GM18508 (cell line): ENCODE measurements around the gene KRT10.

Experiments used
- ATAC-seq: cut with Tn5 transposase; IDR thresholded peaks from one replicate; pipeline ENCODE4 v1.9.1; 2021; ENCODE audit warnings: moderate number of reproducible peaks; ENCODE audit not compliant: insufficient read depth, unreplicated experiment

Gene KRT10

DNA sequence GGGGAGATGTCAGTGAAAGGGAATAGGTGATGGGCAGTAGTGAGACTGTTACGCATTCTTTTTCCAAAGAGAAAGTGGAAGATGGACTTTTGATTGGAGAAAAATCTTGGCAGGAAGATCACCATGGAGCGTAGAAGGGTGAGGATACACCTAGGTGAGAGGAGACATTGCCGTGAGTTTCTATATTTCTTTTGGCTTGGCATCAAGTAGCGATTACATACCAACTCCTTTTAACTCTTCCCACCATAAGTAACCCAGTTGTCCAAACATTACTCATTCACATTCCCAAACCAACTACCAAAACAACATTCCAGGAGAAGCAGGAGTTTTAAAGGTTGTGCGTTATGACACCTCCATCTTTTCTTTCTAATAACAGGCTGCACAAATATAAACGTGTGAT is 11.9 kb downstream of the KRT10 start:
- ATAC-seq = no peak

DNA sequence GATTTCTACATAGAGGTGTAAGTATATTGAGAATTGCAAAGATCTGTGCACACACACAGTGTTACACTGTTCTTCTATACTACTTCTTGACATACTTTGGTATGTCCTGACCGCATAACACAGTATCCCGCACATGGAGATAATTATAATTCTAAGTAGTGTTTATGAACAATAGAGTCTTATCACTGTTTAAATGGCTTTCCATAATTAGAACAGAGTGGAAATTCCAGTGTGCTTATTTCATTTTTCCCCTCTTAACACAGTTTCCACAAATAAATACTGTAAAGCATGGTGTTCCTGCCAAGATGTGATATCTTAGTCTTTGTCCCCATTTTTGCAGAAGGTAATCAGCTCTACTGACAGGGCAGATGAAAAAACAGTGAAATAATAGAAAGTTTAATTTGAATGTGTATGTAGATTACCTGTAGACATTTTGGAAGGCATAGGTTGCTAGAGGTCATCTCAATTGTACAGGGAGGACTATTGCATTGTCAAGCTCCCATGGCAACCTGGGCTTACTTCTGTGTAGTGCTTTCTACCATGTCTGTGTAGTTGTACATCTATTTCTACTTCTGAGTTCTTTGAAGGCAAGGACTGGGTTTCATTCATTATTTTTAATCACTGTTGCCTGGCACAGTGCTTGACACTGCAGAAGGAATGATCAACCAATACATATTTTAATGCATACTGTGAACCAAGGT is 12.5 kb downstream of the KRT10 start:
- ATAC-seq = no peak

DNA sequence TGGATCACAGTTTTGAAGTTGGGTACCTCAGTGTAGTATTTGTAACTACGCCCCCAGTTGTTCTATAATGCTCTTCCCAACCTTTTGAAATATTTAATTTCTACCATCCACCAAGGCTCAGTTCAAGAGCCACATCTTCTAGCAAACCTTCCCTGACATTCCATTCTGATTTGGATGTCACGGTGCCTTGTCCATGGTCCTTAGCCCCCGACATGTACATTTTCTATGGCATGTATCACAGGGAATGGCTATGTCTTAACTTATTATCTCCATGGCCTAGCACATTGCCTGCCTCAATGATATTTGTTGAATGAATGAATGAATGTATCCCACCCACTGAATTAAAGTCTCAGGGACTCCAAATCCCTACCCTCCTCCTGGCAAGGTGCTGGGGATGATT is 16.3 kb downstream of the KRT10 start:
- ATAC-seq = no peak

DNA sequence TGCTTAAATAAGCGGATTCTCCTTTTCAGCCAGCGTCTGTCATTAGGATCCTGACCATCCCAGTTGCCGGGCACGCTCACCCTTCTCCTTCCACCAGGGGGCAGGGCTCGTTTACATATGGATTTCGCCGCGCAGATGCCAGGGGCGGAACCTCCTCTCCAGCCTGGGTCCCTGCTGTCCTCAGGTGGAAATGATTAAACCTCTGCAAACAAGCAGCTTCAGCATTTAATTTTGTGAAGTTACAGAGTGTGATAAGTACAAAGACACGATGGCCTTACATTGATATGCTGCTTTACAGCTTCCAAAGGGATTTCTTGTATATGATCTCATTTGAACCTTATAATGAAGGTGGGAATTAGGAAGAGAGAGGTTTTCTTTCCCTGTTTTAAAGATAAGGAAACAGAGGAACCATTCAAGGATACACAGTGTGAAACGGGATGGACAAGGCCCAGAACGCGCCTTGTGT is 18.8 kb downstream of the KRT10 start:
- no peak for ATAC-seq

DNA sequence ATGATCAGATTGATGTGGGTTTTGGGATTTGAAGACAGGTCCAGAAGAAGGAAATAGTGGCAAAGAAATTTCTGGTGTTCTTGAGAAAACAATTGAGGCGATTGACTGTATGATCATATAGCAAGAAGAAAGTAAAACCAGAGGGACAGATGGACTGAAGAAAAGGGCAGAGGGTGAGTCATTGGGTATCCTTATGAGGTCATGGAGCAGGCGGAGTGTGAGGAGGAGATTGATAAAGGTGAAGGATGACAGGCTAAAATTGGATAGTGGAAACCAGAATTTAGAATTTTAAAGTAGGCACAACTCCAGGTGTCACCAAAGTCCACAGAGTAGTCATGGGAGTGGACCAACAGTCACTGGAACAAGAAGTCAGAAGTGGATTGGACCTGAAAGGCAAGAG is 21.3 kb downstream of the KRT10 start:
- ATAC-seq = no peak

DNA sequence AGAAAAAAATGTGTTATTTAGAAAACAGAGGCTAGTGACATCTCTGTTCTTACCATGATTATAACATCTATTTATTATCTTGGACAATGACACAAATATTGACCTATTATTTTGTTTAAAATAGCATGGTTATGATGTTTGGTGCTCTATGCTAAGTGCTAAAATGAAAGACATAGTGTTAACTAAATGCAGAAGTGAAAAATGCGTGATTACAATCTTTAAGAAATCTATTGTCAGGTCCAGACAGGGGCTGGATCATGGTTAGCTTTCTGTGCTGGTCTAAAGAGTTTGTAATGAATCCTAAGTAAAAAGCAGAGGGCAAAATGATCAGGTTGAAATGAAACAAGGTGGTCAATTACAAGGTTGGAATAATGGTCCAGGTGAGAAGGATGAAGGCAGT is 22.0 kb downstream of the KRT10 start:
- ATAC-seq = no peak

DNA sequence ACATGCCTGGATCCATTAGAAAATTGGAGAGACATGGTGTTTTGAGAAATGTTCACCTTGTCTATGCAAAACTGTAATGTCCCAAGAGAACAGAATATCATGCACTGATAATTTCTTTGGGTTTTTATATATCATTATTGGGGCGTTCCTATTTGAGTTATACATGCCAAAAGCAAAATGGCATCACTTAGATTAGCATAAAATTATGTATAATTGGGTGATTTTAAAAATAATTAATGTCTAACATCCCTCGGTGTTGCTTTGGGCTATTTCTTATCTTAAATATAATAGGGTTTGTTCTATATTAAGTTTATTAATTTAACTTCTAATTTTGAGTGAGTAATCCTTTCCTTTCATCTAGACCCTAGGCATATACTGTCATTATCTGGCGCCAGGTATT is 22.6 kb downstream of the KRT10 start, which contains the start of gene KRT28:
TSS of gene KRT28 (minus strand) at position 101 of the 400 bp plus-strand sequence. CDS start at position 35, 66 bp downstream.
- no peak for ATAC-seq

DNA sequence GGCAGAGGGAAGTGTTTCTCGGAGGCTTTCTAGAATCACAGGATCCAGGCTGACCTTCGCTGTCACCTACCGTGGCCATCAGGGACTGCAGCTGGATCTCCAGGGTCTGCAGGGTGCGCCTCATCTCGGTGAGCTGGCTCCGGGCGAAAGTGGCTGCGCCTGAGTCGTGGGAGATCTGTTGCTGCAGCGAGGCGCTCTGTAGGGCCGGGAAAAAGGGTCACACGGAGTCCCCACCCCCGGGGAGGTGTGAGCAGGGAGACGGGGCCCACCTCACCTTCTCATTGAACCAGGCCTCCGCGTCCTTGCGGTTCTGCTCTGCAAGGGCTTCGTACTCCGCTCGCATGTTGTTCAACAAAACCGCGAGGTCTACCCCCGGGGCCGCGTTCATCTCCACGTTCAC is 25.6 kb downstream of the KRT10 start:
- no peak for ATAC-seq

DNA sequence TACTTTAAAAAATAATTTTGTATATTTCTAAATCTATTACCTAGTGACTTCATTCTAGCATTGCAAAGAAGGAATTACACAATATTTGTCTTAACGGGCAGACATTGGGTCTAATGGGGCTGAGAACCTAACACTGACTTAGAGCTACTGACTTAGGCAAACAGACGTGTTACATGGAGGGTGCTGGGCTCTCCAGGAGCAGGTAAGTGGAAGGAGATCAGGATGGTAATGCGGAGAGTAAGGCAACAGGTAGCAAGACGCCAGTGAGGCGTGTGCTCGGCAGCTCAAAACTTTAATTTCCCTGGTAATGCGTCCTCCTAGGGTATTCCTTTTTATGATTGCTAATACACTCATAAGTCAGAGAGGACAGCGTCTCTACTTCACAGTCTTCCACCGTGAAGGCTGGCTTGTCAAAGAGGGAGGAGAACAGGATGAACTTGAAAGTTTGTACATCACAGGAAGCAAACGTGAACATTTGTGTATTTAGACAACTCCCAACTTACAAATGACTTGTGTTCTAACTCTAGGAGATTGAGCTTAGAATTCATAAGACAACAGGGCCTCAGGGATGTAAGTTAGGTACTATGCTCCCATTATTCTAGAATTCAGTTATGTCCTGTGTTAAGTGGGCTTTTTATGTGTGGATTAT is 27.3 kb downstream of the KRT10 start:
- ATAC-seq = no peak

DNA sequence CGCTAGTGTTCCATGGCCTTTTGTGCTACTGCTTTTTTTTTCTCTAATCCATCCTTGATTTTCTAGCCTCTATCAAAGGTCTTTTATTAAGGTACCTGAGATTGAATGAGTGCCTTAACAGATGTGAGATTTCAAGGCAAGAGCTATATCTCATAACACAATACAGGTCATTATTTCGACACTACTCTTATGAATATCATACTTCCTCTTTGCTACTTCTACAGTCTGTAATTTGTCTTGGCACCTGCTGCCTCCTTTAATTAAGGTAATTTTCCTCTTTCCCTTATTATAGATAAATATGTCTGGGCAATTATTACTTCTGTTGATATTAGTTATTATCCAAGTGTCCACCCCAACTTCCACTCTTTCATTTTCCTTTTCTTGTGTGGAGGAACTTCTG is 27.9 kb downstream of the KRT10 start:
- no peak for ATAC-seq

DNA sequence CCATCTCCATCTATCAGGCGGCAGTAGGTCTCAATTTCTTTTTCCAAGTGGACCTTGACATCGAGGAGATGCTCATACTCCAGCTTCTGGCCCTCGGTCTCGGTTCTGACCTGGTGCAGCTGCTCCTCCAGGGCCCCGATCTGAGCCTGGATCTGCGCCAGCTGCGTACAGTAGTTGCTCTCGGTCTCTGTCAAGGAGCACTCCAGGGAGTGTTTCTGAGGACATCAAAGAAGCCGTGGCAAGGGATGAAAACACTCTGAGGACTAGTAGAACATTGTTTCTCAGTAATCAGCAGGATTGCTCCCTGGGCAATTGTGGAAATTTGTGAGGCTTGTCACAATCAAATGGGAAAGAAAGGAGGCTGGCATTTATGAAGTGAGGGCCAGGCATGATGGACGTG is 28.6 kb downstream of the KRT10 start:
- no peak for ATAC-seq

DNA sequence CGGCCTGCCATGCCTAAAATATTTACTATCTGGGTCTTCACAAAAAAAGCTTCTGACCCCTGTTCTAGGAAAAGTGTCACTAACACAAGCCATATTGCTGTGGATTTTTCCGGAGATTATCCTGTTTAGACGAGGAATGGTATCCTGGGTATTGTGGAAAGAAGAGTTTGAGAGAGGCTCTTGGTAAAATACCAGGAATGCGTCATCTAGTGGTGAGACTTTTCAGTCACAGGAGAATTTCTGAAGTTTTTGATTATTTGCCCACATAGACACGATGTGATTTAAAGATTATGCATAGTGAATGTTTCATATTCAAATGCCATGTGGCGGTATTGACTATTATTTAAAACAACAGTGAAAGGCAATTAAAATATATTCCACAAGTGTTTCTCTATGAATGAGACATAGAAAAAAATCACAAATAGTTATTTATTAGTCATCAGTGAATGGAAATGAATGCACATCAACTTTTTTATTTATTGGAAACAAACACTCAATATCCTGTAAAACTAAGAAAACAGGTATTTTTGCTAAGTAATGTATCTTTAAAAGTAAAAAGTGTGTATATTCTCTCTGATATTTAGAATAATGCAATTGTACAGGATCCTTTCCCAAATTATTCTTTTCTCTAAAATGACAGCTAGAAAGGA is 30.5 kb downstream of the KRT10 start:
- ATAC-seq = no peak

DNA sequence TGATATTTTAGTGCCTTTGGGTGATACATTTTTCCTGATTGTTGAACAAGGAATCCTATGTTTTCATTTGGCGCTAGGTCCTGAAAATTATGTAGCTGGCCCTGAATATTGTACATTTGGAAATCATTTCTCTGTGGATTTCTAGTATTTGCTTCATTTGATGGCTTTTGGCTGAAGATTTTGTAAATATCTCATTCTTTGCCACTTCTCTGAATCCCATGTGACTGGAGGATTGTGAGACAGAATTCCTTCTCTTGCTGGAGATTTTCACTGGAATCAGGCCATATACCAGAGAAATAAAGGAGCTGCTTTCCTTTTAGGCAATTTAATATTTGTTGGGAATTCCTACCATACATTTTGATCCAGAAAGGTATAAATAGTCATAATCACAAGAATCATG is 31.3 kb downstream of the KRT10 start:
- no peak for ATAC-seq

DNA sequence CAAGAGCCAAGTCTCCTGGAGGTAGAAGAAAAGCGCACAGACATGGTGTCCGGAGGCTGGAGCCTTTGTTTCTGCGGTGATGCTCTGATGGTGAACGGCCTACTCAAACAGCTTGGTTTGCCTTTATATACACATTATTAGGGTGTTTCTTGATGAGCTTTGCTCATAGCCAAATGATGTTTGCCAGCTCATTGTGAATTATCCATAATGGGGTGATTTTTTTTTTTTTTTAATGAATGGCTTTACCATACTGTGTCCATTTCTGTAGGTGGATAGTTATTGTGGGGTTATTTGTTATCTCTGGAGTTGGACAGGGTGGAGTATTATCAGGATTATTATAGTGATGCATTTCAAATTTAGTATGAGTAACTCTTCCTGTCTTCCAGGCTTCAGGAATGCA is 40.0 kb downstream of the KRT10 start, which contains the start of gene KRT27:
TSS of gene KRT27 (minus strand) at position 101 of the 400 bp plus-strand sequence. CDS start at position 44, 57 bp downstream.
- ATAC-seq = no peak

DNA sequence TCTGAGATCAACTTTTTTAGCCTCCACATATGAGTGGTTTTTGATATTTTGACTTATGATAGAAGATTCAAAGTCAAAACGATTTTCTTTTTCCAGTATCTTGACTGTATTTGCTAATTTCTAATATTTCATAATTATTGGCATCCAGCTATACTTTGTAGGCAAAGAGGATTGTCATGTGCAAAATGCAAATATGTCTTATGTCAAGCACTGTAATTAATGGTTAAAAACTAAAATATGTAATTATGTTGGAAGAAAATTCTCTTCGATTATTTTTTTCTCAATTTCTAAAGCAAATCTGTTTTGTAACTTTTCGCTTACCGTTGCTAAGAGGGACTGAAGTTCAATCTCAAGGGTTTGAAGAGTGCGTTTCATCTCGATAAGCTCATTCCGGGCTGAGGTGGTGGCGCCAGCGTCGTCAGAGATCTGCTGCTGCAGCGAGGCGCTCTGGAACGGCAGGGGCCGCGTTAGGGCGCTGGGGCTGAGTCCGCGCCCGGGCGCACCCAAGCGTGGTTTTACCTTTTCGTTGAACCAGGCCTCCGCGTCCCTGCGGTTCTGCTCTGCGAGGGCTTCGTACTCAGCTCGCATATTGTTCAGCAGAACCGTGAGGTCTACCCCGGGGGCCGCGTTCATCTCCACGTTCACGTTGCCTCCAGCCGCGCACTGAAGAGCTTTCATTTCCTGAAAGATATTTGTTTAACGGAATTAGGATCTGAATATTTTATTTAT is 43.1 kb downstream of the KRT10 start:
- no peak for ATAC-seq

DNA sequence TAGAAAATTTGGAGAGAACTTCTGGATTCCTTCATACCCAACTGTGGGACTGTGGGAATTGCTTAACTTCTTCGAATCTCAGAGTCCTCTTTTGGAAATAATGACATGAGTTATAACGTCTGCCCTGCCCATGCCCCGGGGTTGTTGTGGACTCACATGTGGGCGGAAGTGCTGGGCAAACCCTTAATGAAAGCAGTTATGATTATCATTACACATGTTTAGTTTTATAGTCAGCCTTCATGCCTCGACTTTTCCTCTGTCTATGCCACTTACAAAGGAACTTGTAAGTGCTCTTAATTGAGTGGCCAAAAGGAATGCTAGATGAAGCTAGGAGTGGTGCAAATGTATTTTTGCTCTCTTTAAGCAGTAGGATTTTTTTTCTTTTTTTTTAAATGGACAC is 44.0 kb downstream of the KRT10 start:
- no peak for ATAC-seq

DNA sequence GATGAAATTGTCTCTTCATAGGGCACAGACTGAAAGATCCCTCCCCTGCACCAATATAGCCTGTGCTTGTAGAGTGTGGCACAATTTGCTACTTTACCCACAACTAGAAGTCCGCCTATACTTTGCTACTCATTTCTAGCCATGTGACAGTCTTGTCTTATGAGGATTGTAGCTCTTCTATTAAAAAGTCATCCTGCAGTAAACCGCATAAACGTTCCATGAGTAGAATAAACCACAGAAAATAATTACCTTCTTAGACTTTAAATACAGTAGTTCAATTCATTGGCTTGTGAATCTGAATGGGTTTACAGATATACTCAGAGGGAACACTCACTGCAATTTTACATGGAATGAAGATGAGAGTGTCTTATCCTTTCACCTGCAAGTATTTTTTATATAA is 44.4 kb downstream of the KRT10 start:
- ATAC-seq = no peak

DNA sequence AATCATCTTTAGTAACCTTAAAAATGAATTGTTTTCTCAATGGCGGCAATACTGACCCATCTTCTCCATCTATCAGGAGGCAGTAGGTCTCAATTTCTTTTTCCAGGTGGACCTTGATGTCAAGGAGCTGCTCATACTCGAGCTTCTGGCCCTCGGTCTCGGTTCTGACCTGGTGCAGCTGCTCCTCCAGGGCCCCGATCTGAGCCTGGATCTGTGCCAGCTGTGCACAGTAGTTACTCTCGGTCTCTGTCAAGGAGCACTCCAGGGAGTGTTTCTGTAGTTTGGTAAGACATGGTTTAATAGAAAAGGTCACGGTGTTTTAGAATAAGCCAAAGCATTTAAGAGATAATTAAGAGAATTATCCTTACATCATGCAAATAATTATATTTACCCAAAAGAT is 45.0 kb downstream of the KRT10 start:
- no peak for ATAC-seq

DNA sequence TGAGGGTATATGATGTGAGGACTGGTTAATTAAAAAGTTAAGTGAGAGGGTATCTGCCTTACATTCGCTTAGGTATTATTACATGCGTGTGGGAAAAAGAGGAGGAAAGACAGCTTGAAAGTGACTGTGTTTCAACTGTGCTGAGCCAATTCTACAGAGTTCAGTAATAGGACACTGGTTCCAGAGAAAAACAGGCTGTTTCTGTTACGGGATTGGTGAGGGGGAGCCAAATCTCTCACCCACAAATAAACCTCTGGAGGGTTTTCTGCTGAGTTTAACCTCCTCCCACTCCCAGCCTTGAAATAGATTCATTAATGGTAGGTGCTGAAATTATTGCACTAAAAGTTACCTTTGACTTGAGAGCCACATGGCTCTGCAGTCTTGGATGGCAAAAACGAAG is 46.5 kb downstream of the KRT10 start:
- no peak for ATAC-seq

DNA sequence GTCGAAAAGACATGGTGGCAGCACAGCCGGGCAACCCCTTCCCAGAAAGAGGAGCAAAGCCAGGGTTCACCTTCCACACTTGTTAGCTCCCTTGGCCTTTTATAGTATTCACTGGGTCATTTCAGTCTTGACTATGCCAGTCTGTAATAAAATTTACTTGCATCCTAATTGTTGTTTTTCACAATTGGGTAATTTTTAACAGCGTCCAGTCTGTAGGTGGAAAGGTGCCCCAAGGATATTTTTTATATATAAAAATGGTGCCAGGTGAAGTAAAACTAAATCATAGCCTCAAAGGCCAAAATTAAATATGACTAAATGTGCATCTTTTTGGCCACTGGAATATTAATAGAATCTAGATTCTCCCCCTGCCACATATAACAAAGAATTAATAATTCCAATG is 50.3 kb downstream of the KRT10 start, which contains the start of gene KRT26:
TSS of gene KRT26 (minus strand) at position 101 of the 400 bp plus-strand sequence. CDS start at position 13, 88 bp downstream.
- ATAC-seq = no peak
